Fibroblast of the aortic adventitia (primary cell): Measurements from ENCODE around the gene C2CD4A. TPM values are rescaled to one million over a fixed set of nuclear protein-coding genes. Genes with fewer than 3 reads are reported as not detected.

Source experiments
- DNase-seq: peaks from one replicate; pipeline ENCODE4 v3.0.0-alpha.2; 2010; ENCODE audit warnings: low read depth
- H3K4me3 ChIP-seq: 2 replicates; pipeline ENCODE4 v1.5.1; 2011; ENCODE audit warnings: low read depth, mild to moderate bottlenecking, control low read depth, low read length, moderate library complexity
- CTCF ChIP-seq: IDR thresholded peaks from 2 replicates; pipeline ENCODE4 v1.5.1; 2011; ENCODE audit warnings: mild to moderate bottlenecking, low read length, control low read depth, inconsistent platforms; ENCODE audit not compliant: insufficient read depth
- total RNA-seq: library from RNA; depleted of rRNA; stranded (reverse); fragments of >200 nt; gene quantifications from 2 replicates; pipeline ENCODE4 v1.2.3, GENCODE V29; 2012; ENCODE audit warnings: low replicate concordance

The C2CD4A gene
- total RNA-seq, 1 donor: not detected

GRCh38 chr15:62109437-62109836 is 42.7 kb downstream of the C2CD4A start:
- no peak overlapping the region for H3K4me3 ChIP-seq
- DNase-seq: no peak
- TF ChIP-seq CTCF: no peak

GRCh38 chr15:62109982-62110851 is 43.4 kb downstream of the C2CD4A start:
- peak; percentile 71 for DNase-seq
- no peak for TF ChIP-seq CTCF
- H3K4me3 ChIP-seq: no peak overlapping the region

GRCh38 chr15:62112081-62112480 is 45.3 kb downstream of the C2CD4A start:
- no peak for TF ChIP-seq CTCF
- no peak for DNase-seq
- no peak overlapping the region for H3K4me3 ChIP-seq

GRCh38 chr15:62112616-62113593 is 46.1 kb downstream of the C2CD4A start:
- DNase-seq: peak; percentile 77
- no peak for TF ChIP-seq CTCF
- H3K4me3 ChIP-seq: no peak overlapping the region

GRCh38 chr15:62115847-62116246 is 49.1 kb downstream of the C2CD4A start:
- no peak for DNase-seq
- H3K4me3 ChIP-seq: no peak overlapping the region
- TF ChIP-seq CTCF: no peak

GRCh38 chr15:62118520-62119226 is 51.9 kb downstream of the C2CD4A start:
- TF ChIP-seq CTCF: no peak
- peak overlapping the region; percentile 29 for H3K4me3 ChIP-seq
- no peak for DNase-seq
